Mucosa of descending colon (tissue), 3 donors: ENCODE measurements around the gene ST6GALNAC3. TPM values are rescaled to one million over a fixed set of nuclear protein-coding genes. Genes with fewer than 3 reads are reported as not detected.
"Not testable (repeated sequence)": the region's sequence is repeated elsewhere in the genome, so short reads cannot be mapped to it uniquely, and the experiment has no call there.

Source experiments
- ATAC-seq: fragments of 200-7000 bp; cut with Tn5 transposase; one replicate; pipeline ENCODE4 v1.9.1; 2020; ENCODE audit warnings: mild to moderate bottlenecking, moderate library complexity
- DNase-seq, 3 donors: peaks; one replicate each; pipeline ENCODE4 v3.0.0-alpha.2; 2020
- H3K36me3 ChIP-seq: fragments of 200-600 bp; one replicate; pipeline ENCODE4 v1.8.0; 2021; ENCODE audit warnings: low read depth, mild to moderate bottlenecking
- H3K4me1 ChIP-seq: fragments of 200-600 bp; one replicate; pipeline ENCODE4 v1.8.0; 2021; ENCODE audit warnings: low read depth, mild to moderate bottlenecking
- H3K4me3 ChIP-seq: fragments of 200-600 bp; one replicate; pipeline ENCODE4 v1.8.0; 2021; ENCODE audit warnings: mild to moderate bottlenecking
- H3K9me3 ChIP-seq: fragments of 200-600 bp; one replicate; pipeline ENCODE4 v1.8.0; 2021; ENCODE audit warnings: mild to moderate bottlenecking
- intact Hi-C, 2 donors: fragments of 100-400 bp; cut with DNase I in 1 of 2; cut with micrococcal nuclease in 1 of 2; formaldehyde crosslinking; loops; one replicate each; pipeline versions ENCODE4 v1.11.0 to v1.11.1; 2022; cut with DNase I, micrococcal nuclease
- total RNA-seq, 3 donors: library from RNA; stranded (reverse); fragmentation: NEBNext Ultra II Directional in 2 of 3; extraction: Animal tissue kit (Norgen Biotek cat#: 25700) in 2 of 3; gene quantifications; one replicate each; pipeline versions ENCODE4 v1.2.1 to v1.2.4, GENCODE V29; 2021 to 2023
- TF ChIP-seq, protein P1 (sequence below): fragments of 200-600 bp; IDR thresholded peaks from one replicate; pipeline ENCODE4 v1.8.0; 2022; ENCODE audit warnings: antibody characterized with exemption, mild to moderate bottlenecking
- donor health status: DM: no; HTN: no; CAD: no; lungs with moderate emphysema.
- donor health status: DM: no; HTN: no; CAD: no.
- donor health status: DM: no; HTN: yes; CAD: no.

ST6GALNAC3 gene
- total RNA-seq, 3 donors from 2014 or later = 5.4 to 9.0 (median 6.7) TPM

DNA sequence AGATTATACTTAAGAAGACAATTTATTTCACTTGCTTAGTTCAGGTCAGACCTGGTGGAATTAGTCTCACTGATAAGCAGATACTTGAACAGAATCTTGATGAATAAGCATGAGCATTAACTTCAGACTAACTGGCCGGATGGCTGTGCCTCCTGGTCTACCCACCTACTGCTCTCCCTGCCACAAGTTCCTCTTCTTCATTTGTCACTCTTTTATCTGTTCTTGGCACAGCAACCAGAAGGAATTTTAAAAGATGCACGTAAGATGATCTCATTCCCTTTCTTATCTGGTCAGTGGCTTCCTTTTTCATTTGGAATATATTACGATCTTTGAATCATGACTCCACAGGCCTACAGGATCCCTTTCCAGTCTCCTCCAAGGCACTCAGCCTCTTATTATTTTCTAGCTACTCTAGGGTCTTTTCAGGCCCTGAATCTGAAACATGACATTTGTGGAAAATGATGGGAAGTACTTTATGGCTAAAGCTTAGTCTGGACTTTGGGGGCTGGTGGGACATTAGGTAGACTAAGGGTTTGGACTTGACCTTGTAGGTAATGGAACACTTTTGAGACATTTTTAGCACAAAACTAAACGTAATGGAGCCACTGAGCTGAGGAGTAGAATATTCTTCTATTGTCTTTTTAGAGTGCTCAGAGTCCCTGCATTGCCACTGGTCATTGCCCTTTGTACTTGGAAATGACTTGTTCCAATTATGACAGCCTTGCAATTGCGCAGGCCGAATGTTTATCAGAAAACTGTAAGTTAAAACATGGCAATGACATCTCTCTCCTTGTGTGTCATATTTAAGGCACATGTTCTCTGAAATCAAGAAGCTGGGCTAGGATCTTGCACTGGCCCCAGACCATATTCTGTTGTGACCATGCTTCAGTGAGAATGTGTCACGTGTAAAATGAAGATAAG is 16.0 kb downstream of the ST6GALNAC3 start:
- H3K4me1 ChIP-seq = no peaks in the 10 kb centered on the region
- H3K9me3 ChIP-seq = no peaks in the 10 kb centered on the region
- DNase-seq (peak in 1 of 3 donors; percentile 29), ATAC-seq (peak; percentile 77)
- H3K4me3 ChIP-seq = no peak overlapping the region
- TF ChIP-seq, protein P1, sequence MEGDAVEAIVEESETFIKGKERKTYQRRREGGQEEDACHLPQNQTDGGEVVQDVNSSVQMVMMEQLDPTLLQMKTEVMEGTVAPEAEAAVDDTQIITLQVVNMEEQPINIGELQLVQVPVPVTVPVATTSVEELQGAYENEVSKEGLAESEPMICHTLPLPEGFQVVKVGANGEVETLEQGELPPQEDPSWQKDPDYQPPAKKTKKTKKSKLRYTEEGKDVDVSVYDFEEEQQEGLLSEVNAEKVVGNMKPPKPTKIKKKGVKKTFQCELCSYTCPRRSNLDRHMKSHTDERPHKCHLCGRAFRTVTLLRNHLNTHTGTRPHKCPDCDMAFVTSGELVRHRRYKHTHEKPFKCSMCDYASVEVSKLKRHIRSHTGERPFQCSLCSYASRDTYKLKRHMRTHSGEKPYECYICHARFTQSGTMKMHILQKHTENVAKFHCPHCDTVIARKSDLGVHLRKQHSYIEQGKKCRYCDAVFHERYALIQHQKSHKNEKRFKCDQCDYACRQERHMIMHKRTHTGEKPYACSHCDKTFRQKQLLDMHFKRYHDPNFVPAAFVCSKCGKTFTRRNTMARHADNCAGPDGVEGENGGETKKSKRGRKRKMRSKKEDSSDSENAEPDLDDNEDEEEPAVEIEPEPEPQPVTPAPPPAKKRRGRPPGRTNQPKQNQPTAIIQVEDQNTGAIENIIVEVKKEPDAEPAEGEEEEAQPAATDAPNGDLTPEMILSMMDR = no peak
- no peaks in the 10 kb centered on the region for H3K36me3 ChIP-seq
- intact Hi-C loops = no loop called here

DNA sequence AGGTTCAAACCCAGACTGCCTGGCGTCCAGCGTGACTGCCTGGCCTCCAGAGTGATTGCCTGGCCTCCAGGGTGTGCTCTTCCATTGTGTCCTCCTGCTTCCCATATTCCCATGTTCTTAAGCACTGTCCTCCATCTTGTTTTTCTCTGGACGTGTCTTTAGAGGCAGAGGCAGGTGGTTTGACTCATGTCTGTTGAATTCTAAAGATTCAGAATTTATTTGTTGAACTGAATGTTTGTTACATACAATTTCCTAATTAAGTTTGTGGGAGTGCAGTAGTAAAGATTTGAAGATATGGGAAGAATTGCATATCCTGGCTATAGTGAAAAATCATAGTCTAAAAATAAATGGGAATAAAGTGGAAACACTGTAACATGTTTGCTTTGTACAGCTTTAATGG is 18.3 kb downstream of the ST6GALNAC3 start:
- no peaks in the 10 kb centered on the region for H3K4me1 ChIP-seq
- no peaks in the 10 kb centered on the region for H3K9me3 ChIP-seq
- DNase-seq = no peak
- H3K36me3 ChIP-seq = no peaks in the 10 kb centered on the region
- no peak overlapping the region for H3K4me3 ChIP-seq
- TF ChIP-seq, protein P1 = no peak
- intact Hi-C loops = no loop called here
- ATAC-seq = no peak

DNA sequence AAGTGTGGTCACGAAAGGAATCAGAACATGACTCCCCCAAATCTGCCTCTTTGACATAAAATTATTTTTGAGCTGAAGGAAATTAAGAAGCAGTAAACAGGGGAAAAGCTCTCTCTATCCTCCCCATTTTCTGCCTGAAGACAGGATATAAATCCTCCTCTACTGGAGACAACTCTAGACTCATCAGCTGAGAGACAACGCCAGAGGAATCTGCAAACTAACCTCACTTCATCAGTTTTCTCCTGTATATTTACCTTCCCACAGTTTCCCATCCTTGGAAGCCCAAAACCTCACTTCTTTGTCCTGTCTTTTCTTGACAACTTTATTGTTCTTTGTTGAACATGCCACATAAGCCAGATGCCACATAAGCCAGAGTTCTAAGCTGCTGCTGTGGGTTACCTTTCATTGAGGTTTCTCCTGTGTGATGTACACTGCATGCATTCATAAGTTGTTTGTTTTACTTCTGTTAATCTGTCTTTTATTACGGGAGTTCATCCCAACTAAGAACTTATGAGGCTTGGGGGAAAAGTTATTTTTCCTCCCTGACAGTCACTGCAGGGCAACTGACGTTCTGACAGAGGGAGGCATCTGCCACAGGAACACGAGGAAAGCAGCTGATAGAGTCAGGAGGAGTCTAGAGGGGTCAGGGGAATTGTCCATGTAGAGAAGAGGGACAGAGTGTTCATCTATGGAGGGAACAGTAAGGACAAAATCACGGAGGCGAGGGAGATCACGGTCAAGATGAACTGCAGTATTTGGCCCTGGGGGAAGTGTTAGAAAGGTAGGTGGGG is 19.2 kb downstream of the ST6GALNAC3 start:
- DNase-seq (no peak), ATAC-seq (no peak)
- Histone ChIP-seq H3K9me3 (no peaks in the 10 kb centered on the region), H3K4me3 (no peak overlapping the region), H3K36me3 (no peaks in the 10 kb centered on the region), H3K4me1 (no peaks in the 10 kb centered on the region)
- intact Hi-C loops = no loop called here
- TF ChIP-seq, protein P1 = no peak

DNA sequence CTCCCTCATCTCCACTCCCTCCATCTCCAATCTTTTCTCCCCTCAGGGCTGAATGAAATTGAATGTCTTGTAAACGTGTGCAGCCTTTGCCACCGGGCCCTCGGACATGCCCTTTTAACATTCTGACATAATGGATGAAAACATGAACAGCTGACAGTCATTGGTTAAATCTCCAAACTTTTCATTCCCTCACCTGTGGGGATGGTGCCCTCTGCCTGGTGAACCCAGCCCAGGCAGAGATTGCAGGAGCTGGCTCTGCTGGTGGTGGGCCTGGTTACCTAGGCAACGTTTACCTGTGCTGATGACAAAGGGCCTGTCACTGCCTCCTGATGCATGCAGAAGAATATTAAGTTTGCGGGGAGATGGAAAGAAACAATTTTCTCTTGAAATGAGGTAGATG is 21.3 kb downstream of the ST6GALNAC3 start:
- intact Hi-C loops = no loop called here
- H3K4me3 ChIP-seq = no peak overlapping the region
- H3K4me1 ChIP-seq = no peaks in the 10 kb centered on the region
- H3K9me3 ChIP-seq = no peaks in the 10 kb centered on the region
- DNase-seq (no peak), ATAC-seq (no peak)
- TF ChIP-seq, protein P1 = no peak
- H3K36me3 ChIP-seq = no peaks in the 10 kb centered on the region

DNA sequence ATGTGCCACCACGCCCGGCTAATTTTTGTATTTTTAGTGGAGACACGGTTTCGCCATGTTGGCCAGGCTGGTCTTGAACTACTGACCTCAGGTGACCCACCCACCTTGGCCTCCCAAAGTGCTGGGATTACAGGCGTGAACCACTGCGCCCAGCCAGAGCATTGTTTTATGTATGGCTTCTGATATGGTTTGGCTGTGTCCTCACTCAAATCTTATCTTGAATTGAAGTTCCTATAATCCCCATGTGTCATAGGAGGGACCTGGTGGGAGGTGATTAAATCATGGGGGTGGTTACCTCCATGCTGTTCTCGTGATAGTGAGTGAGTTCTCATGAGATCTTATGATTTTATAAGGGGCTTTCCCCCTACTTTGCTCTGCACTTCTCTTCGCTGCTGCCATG is 22.5 kb downstream of the ST6GALNAC3 start:
- H3K4me1 ChIP-seq, H3K9me3 ChIP-seq, DNase-seq, H3K36me3 ChIP-seq, ATAC-seq, H3K4me3 ChIP-seq, intact Hi-C loops: not testable (repeated sequence)

DNA sequence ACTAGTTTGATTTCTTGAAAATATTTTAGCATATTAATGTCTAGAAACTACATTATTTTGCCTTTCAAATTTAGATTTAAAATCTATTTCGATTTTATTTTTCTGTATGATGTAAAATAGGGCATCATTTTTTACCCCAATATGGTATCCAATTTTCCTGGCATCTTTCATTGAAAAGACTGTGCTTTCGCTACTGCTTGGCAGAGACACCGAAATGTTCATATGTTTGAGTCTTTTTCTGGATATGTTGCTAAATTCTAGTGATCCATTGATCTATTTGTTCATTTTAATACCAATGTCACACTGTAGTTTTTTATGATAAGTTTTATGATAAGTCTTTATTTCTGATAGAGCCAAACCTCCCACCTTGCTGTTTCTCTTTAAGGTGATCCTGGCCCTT is 24.3 kb downstream of the ST6GALNAC3 start:
- TF ChIP-seq, protein P1 = no peak
- Histone ChIP-seq H3K9me3 (no peaks in the 10 kb centered on the region), H3K36me3 (no peaks in the 10 kb centered on the region), H3K4me3 (no peak overlapping the region), H3K4me1 (no peaks in the 10 kb centered on the region)
- intact Hi-C loops = no loop called here
- ATAC-seq (no peak), DNase-seq (no peak)
